Gastrocnemius medialis (tissue), 4 donors: Measurements from ENCODE around the gene JMJD7.

Source experiments
- POLR2A ChIP-seq, 2 donors: fragments of 450-650 bp; IDR thresholded peaks; one replicate each; pipeline ENCODE4 v1.6.1; 2017; ENCODE audit warnings: antibody characterized with exemption in 2 of 2, mild to moderate bottlenecking in 2 of 2, moderate library complexity in 2 of 2
- TF ChIP-seq, protein P1 (sequence below), 5 experiments: fragments of 450-650 bp in 3 of 5; fragments of 200-600 bp in 2 of 5; sonication (generic) in 2 of 5; IDR thresholded peaks in 4 of 5; conservative IDR thresholded peaks in 1 of 5; 1 replicate in 4 of 5; 2 replicates in 1 of 5; pipeline ENCODE4 v1.5.1; 2016 to 2019; ENCODE audit warnings: antibody characterized with exemption in 5 of 5, mild to moderate bottlenecking in 3 of 5, moderate library complexity in 3 of 5

DNA sequence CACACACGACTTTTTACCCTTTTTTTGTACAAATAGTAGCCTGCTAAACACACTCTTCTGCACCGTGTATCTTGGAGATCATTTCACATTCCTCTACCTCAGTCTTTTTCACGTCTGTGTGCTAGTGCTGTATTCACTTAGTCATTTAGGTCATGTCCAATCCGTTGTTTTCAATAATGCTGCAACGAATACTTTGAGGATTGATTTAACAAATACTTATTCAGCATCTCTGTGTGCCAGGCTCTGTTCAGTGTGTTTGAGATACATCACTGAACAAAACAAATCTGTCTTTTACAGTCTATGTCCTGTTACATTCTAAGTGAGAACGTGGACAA is 882 bp downstream of the JMJD7 start:
- TF ChIP-seq, protein P1, sequence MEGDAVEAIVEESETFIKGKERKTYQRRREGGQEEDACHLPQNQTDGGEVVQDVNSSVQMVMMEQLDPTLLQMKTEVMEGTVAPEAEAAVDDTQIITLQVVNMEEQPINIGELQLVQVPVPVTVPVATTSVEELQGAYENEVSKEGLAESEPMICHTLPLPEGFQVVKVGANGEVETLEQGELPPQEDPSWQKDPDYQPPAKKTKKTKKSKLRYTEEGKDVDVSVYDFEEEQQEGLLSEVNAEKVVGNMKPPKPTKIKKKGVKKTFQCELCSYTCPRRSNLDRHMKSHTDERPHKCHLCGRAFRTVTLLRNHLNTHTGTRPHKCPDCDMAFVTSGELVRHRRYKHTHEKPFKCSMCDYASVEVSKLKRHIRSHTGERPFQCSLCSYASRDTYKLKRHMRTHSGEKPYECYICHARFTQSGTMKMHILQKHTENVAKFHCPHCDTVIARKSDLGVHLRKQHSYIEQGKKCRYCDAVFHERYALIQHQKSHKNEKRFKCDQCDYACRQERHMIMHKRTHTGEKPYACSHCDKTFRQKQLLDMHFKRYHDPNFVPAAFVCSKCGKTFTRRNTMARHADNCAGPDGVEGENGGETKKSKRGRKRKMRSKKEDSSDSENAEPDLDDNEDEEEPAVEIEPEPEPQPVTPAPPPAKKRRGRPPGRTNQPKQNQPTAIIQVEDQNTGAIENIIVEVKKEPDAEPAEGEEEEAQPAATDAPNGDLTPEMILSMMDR (IDR thresholded peaks at IDR 0.05 in 4 of 5, conservative IDR thresholded peaks at IDR 0.05 in 1 of 5), result no peak
- TF ChIP-seq POLR2A (IDR thresholded peaks at IDR 0.05), result no peak
